ENCODE measurements around the gene MRPL17. TPM values are rescaled to one million over a fixed set of nuclear protein-coding genes. Genes with fewer than 3 reads are reported as not detected.

Gene MRPL17
- total RNA-seq = 31.9 and 53.4 TPM in 2 replicates

DNA sequence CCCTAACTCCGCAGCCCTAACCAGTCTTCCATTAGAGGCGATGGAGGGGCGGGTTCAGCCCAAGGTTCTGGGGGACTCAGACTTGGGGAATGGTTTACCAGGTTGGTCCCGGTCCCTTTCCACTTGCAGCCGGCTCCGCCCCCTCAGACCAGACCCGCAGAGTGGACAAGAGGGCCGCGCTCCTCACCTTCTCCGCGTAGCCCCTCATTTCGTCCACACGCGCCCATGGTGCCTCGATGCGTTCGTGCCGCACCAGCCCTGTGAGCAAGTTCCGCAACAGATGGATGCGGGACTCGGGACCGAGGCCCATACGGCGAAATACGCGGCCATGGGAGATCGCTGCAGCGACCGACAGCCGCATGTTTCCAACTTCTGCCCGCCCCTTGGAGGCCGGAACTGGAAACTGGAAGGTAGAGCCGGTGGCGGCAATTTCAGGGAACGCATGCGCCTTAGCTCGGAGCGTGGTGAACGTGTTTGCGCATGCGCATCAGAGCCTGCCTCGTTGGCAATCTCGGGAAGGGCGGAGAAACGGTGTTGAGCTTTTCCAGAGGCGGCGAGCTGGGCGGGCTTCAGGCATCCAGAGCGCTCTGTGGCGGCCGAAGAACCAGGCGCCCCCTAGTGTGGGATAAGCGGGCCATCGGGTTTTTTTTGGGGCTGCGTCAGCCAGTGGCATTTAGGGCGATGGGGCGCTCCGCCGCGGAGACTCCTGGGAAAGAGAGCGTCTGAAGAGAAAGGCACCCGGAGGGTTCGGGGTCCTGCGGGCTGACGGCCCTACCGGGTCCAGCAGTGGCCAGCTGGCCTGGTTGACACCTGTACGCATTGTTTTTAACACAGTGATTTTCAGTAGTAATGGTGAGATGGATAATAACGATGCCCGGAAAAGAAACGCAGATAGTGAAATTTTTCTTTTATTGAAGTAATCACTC is at the start of gene MRPL17:
MRPL17 (minus strand) TSS at position 405 of the 926 bp plus-strand sequence; CDS start at position 361, 44 bp downstream.

DNA sequence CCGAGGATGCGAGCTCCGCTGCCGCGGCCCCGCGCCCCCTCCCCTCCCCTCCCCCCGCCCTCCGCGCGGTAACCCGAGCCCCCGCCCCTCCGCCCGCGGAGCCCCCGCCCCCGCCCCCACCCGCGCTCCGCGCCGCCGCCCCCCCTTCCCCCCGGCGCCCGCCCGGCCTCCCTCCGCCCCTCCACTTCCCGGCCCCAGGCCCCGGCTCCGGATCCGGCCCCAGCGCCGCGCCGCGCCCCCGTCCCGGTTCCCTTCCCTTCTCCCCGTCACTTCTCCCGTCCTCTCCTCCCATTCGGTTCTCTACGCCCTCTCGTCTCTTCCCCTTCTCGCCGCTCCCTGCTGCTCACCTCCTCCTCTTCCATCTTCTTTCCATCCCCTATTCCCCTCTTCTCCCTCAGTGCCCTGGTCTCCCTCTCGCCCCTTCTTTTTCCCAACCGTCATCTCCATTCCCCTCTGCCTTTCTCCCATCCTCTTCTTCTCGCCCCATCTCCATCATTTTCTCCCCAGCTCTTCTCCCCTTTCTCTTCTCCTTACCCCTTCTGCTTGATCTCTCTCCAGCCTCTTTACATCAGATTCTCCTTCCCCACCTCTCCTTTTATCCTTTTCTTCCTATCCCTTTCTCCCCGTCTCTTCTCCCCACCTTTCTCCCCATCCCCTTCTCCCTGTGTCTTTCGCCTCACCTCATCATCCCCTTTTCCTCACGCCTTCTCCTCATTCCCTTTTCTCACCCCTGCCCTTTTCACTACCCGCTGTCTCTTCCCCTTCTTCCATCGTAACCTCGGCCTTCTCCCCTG is 27.2 kb downstream of the MRPL17 start, which contains the start of gene DCHS1:
DCHS1 (minus strand) TSS at position 20 of the 794 bp plus-strand sequence. CDS start 14,196 bp downstream, outside the sequence.

Other genes starting within 250 kb of the MRPL17 start
- 1.4 TPM in 1 of 2 replicates, not detected in the other for gene HPX, start 242.4 kb downstream of the MRPL17 start, total RNA-seq
- 12.8 and 14.2 TPM in 2 replicates for gene TRIM3, start 209.4 kb downstream of the MRPL17 start, total RNA-seq
- gene ARFIP2, start 202.0 kb downstream of the MRPL17 start, total RNA-seq = 53.4 and 79.7 TPM in 2 replicates
- gene TIMM10B, start 201.8 kb downstream of the MRPL17 start, total RNA-seq = 26.2 and 47.2 TPM in 2 replicates
- 1.3 and 6.2 TPM in 2 replicates for gene DNHD1, start 186.1 kb downstream of the MRPL17 start, total RNA-seq
- 8.0 and 11.9 TPM in 2 replicates for gene RRP8, start 79.7 kb downstream of the MRPL17 start, total RNA-seq
- gene ILK, start 79.6 kb downstream of the MRPL17 start, total RNA-seq = 110 and 219 TPM in 2 replicates
- 51.3 and 97.2 TPM in 2 replicates for gene TAF10, start 71.1 kb downstream of the MRPL17 start, total RNA-seq
- 33.9 and 86.9 TPM in 2 replicates for gene TPP1, start 63.9 kb downstream of the MRPL17 start, total RNA-seq
- gene DCHS1, start 27.5 kb downstream of the MRPL17 start, total RNA-seq = 18.1 and 20.1 TPM in 2 replicates
- gene OR2AG2, start 88.6 kb upstream of the MRPL17 start, total RNA-seq = not detected in 2 replicates
- gene OR2AG1, start 99.7 kb upstream of the MRPL17 start, total RNA-seq = not detected in 2 replicates
- gene OR6A2, start 116.3 kb upstream of the MRPL17 start, total RNA-seq = 0.24 TPM in 1 of 2 replicates, not detected in the other
- not detected in 2 replicates for gene OR10A5, start 162.3 kb upstream of the MRPL17 start, total RNA-seq
- not detected in 2 replicates for gene OR10A2, start 179.7 kb upstream of the MRPL17 start, total RNA-seq
- gene OR10A4, start 193.3 kb upstream of the MRPL17 start, total RNA-seq = not detected in 2 replicates
- 0.32 TPM in 1 of 2 replicates, not detected in the other for gene OR2D2, start 209.2 kb upstream of the MRPL17 start, total RNA-seq
- not detected in 2 replicates for gene OR2D3, start 237.7 kb upstream of the MRPL17 start, total RNA-seq
- gene ZNF215, start 243.1 kb upstream of the MRPL17 start, total RNA-seq = 0.80 and 3.0 TPM in 2 replicates

All from epithelial cell of alveolus of lung (primary cell).